ENCODE data around the gene EFTUD2.

DNA sequence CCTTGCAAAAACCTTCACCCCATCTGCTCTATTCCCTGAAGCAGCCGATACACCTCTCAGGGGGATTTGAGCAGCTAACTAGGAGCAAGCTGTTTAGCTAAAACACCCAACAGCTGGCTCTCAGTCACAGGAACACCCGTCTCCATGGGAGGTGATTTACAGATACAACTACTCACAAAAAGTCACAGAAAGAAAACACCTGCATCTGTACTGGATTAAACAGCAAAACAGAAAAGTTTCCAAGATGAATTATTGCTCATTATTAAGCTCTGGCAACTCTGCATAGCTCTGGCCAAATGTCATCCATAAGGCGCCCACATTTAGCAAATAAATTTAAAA is 91.5 kb downstream of the EFTUD2 start:
- TF ChIP-seq, protein P1, sequence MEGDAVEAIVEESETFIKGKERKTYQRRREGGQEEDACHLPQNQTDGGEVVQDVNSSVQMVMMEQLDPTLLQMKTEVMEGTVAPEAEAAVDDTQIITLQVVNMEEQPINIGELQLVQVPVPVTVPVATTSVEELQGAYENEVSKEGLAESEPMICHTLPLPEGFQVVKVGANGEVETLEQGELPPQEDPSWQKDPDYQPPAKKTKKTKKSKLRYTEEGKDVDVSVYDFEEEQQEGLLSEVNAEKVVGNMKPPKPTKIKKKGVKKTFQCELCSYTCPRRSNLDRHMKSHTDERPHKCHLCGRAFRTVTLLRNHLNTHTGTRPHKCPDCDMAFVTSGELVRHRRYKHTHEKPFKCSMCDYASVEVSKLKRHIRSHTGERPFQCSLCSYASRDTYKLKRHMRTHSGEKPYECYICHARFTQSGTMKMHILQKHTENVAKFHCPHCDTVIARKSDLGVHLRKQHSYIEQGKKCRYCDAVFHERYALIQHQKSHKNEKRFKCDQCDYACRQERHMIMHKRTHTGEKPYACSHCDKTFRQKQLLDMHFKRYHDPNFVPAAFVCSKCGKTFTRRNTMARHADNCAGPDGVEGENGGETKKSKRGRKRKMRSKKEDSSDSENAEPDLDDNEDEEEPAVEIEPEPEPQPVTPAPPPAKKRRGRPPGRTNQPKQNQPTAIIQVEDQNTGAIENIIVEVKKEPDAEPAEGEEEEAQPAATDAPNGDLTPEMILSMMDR (IDR thresholded peaks at IDR 0.05 in 2 of 3, conservative IDR thresholded peaks at IDR 0.05 in 1 of 3; ENCODE audit: borderline replicate concordance in 1 of 3, insufficient read depth in 1 of 3, low read depth in 2 of 3, low read length in 2 of 3) = no peak
- TF ChIP-seq EZH2phosphoT487 (IDR thresholded peaks at IDR 0.05; ENCODE audit: borderline replicate concordance) = no peak
- no peak for TF ChIP-seq REST (IDR thresholded peaks at IDR 0.05; ENCODE audit: low read depth)
- no peak for TF ChIP-seq EZH2 (IDR thresholded peaks at IDR 0.05)
- TF ChIP-seq POLR2A (IDR thresholded peaks at IDR 0.05; ENCODE audit: borderline replicate concordance, extremely low read depth, insufficient read depth, insufficient read length) = no peak
